ENCODE data around the gene LYSMD2. TPM values are rescaled to one million over a fixed set of nuclear protein-coding genes. Genes with fewer than 3 reads are reported as not detected.
A peak's percentile ranks its signal among the peaks of the same experiment; 100 is the strongest.

The LYSMD2 gene
- total and polyA plus RNA-seq, 10 donors, result 18.1 to 41.7 (median 33.2) TPM

- Histone ChIP-seq H3K36me3 (no peaks in the 10 kb centered on the region), H3K27ac (peak overlapping the region in 4 of 8 donors; percentile 91 to 96 (median 95)), H3K4me1 (peaks cover 30 to 40% (median 37%) of the 10 kb centered on the region in 6 donors), H3K9me3 (no peaks in the 10 kb centered on the region), H3K4me3 (no peak overlapping the region), H3K27me3 (replicated peaks in 1 of 7) (no peaks in the 10 kb centered on the region)
- TF ChIP-seq POLR2AphosphoS5 (IDR thresholded peaks at IDR 0.05), result no peak
- TF ChIP-seq POLR2A (IDR thresholded peaks at IDR 0.05), result no peak
- TF ChIP-seq CTCF (IDR thresholded peaks at IDR 0.05 in 8 of 11, conservative IDR thresholded peaks at IDR 0.05 in 3 of 11), result no peak
- WGBS, 5 donors, result 96 to 99% (median 98%) methylated on average over 2 of the region's 2 CpGs
- intact Hi-C loops (cut with DNase I; ENCODE audit: low total_unique reads), result no loop called here
- DNase-seq, result no peak
Observed at GRCh38 chr15:51739061-51739712, 1.7 kb upstream of the LYSMD2 start.

GRCh38 chr15:51738553-51738952 lies 1.1 kb upstream of the LYSMD2 start:
- H3K27ac ChIP-seq, result peak overlapping the region; percentile 89 to 96 (median 94)

GRCh38 chr15:51736751-51737521 lies 519 bp downstream of the LYSMD2 start:
- WGBS, 5 donors, result 1 to 3% (median 1%) methylated on average over 7 to 69 of the region's 69 CpGs
- Histone ChIP-seq H3K4me3 (peak overlapping the region; percentile 64 to 93 (median 86)), H3K36me3 (no peaks in the 10 kb centered on the region), H3K27me3 (replicated peaks in 1 of 7) (no peaks in the 10 kb centered on the region), H3K9me3 (no peaks in the 10 kb centered on the region), H3K27ac (peak overlapping the region; percentile 89 to 96 (median 94)), H3K4me1 (peaks cover 49 to 63% (median 59%) of the 10 kb centered on the region in 6 donors)
- TF ChIP-seq POLR2AphosphoS5 (IDR thresholded peaks at IDR 0.05), result peak in 1 of 3 donors; percentile 17
- TF ChIP-seq POLR2A (IDR thresholded peaks at IDR 0.05), result no peak
- intact Hi-C loops (cut with DNase I; ENCODE audit: low total_unique reads), result no loop called here
- peak; percentile 93 for DNase-seq

More at GRCh38 chr15:51738553-51738952, 1.1 kb upstream of the LYSMD2 start:
- Histone ChIP-seq H3K4me3 (peak overlapping the region in 1 of 8 donors; percentile 92), H3K27me3 (replicated peaks in 1 of 7) (no peaks in the 10 kb centered on the region), H3K4me1 (peaks cover 34 to 47% (median 43%) of the 10 kb centered on the region in 6 donors), H3K36me3 (no peaks in the 10 kb centered on the region), H3K9me3 (no peaks in the 10 kb centered on the region)
- no peak for DNase-seq
- TF ChIP-seq POLR2A (IDR thresholded peaks at IDR 0.05) (no peak), CTCF (IDR thresholded peaks at IDR 0.05 in 8 of 11, conservative IDR thresholded peaks at IDR 0.05 in 3 of 11) (no peak), POLR2AphosphoS5 (IDR thresholded peaks at IDR 0.05) (no peak)
- 80 to 89% (median 81%) methylated on average over 2 of the region's 2 CpGs for WGBS, 5 donors
- intact Hi-C loops (cut with DNase I; ENCODE audit: low total_unique reads), result no loop called here

- 23 to 47% (median 29%) methylated on average over 3 of the region's 3 CpGs for WGBS, 5 donors
- intact Hi-C loops (cut with DNase I; ENCODE audit: low total_unique reads), result no loop called here
- H3K36me3 ChIP-seq, result no peaks in the 10 kb centered on the region
- TF ChIP-seq POLR2A (IDR thresholded peaks at IDR 0.05), result no peak
- TF ChIP-seq POLR2AphosphoS5 (IDR thresholded peaks at IDR 0.05), result no peak
- no peak for TF ChIP-seq CTCF (IDR thresholded peaks at IDR 0.05 in 8 of 11, conservative IDR thresholded peaks at IDR 0.05 in 3 of 11)
- H3K27me3 ChIP-seq (replicated peaks in 1 of 7), result no peaks in the 10 kb centered on the region
- H3K4me1 ChIP-seq, result peaks cover 56 to 72% (median 67%) of the 10 kb centered on the region in 6 donors
- DNase-seq, result no peak
- no peaks in the 10 kb centered on the region for H3K9me3 ChIP-seq
- peak overlapping the region; percentile 64 to 93 (median 86) for H3K4me3 ChIP-seq
- peak overlapping the region; percentile 89 to 96 (median 94) for H3K27ac ChIP-seq
Observed at GRCh38 chr15:51736069-51736468, 1.4 kb downstream of the LYSMD2 start.

Measured in spleen (tissue), 11 donors.